ENCODE data around the gene SLC9A9.
"Not testable (repeated sequence)": the region's sequence is repeated elsewhere in the genome, so short reads cannot be mapped to it uniquely, and the experiment has no call there.

The SLC9A9 gene

GRCh38 chr3:143306407-143306806, 541.9 kb downstream of the SLC9A9 start:
- no peak for DNase-seq

GRCh38 chr3:143302638-143303171, 545.6 kb downstream of the SLC9A9 start:
- peak; percentile 69 for DNase-seq

GRCh38 chr3:143301031-143301901, 547.0 kb downstream of the SLC9A9 start:
- no peak for DNase-seq

- DNase-seq, result no peak
Observed at GRCh38 chr3:143298886-143299535, 549.3 kb downstream of the SLC9A9 start.

GRCh38 chr3:143298380-143298779, 549.9 kb downstream of the SLC9A9 start:
- no peak for DNase-seq

- DNase-seq, result no peak
Observed at GRCh38 chr3:143295201-143296080, 552.8 kb downstream of the SLC9A9 start.

GRCh38 chr3:143294188-143294587, 554.1 kb downstream of the SLC9A9 start:
- DNase-seq, result no peak

- no peak for DNase-seq
Observed at GRCh38 chr3:143291836-143292447, 556.3 kb downstream of the SLC9A9 start.

GRCh38 chr3:143288944-143289343, 559.3 kb downstream of the SLC9A9 start:
- DNase-seq, result no peak

- no peak for DNase-seq
Observed at GRCh38 chr3:143287403-143287802, 560.9 kb downstream of the SLC9A9 start.

GRCh38 chr3:143286392-143287010, 561.8 kb downstream of the SLC9A9 start:
- no peak for DNase-seq

- DNase-seq, result no peak
Observed at GRCh38 chr3:143283432-143284128, 564.7 kb downstream of the SLC9A9 start.

GRCh38 chr3:143280984-143281383, 567.3 kb downstream of the SLC9A9 start:
- no peak for DNase-seq

- DNase-seq, result not testable (repeated sequence)
Observed at GRCh38 chr3:143279567-143279966, 568.7 kb downstream of the SLC9A9 start.

- DNase-seq, result no peak
Observed at GRCh38 chr3:143278721-143279120, 569.5 kb downstream of the SLC9A9 start.

- no peak for DNase-seq
Observed at GRCh38 chr3:143277531-143277930, 570.7 kb downstream of the SLC9A9 start.

GRCh38 chr3:143276592-143276991, 571.7 kb downstream of the SLC9A9 start:
- DNase-seq, result no peak

GRCh38 chr3:143273975-143274690, 574.1 kb downstream of the SLC9A9 start:
- no peak for DNase-seq

- no peak for DNase-seq
Observed at GRCh38 chr3:143271136-143271535, 577.1 kb downstream of the SLC9A9 start.

- DNase-seq, result no peak
Observed at GRCh38 chr3:143269741-143270140, 578.5 kb downstream of the SLC9A9 start.

- no peak for DNase-seq
Observed at GRCh38 chr3:143267989-143268388, 580.3 kb downstream of the SLC9A9 start.

Data from right forelimb (tissue), 1 donor.